NCI-H69 (cell line): ENCODE results near the gene FHIP2A.

Source experiments
- DNase-seq: peaks from one replicate; lab custom pipeline; 2025; lab: John Stamatoyannopoulos, UW

FHIP2A gene

GRCh38 chr10:114857922-114858629 is 36.5 kb downstream of the FHIP2A start:
- DNase-seq = no peak

GRCh38 chr10:114859222-114859621 is 37.6 kb downstream of the FHIP2A start:
- no peak for DNase-seq

DNA sequence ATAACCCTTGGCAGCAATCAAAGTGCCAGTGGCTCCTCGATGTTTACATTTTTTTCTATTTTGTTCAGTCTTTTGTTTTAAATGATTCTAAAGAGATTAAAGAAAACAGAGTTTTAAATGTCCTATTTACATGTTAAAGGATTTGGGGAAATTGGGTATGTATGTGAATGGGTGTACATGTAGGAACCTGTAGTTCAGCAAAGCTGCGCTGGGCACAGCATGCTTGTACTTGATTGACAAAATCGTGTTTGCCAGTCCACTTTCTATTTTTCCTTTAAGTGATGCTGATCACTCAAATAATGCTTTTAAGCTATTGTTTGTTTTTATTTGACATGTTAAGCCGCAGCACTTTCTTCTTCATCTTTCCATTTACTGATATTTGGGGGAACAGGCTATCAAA is 40.9 kb downstream of the FHIP2A start:
- DNase-seq = no peak

- no peak for DNase-seq
Measured at GRCh38 chr10:114867365-114867764, 45.8 kb downstream of the FHIP2A start.

- DNase-seq = no peak
Measured at GRCh38 chr10:114868870-114869519, 47.4 kb downstream of the FHIP2A start.

DNA sequence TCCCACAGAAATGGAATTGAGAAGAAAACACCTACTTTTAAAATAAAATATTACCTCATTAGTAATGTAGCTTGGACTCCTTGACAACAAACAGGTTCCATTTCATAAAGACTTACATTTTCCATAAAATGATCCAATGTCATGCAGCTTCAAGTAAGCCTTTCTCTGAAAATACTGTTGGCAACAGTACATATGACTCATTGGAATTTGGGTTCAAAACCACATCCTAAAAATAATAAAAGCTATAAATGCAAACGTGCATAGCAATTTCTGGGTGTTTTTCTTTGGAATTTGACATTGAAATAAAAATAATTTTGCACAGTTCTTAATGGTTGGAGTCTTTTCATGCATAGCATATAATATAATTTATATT is 47.9 kb downstream of the FHIP2A start:
- DNase-seq = no peak

DNA sequence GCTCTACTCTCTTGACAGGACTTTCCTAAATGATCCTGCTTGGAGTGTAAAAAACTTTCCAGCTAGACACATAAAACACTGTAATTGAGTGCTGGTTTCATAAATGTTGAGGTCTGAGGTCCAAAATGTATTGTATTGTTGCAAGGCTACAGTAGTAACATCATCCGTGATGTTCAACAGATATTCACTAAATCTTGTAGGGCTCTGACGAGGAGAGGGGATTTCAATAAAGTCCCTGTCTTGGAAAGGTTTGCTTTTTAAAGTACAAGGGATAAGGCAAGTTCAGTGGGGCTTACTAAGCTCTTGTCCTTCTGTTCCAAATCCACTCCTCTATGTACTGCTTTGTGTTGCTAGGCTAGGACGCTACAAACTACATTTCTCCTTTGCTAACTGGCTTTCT is 48.9 kb downstream of the FHIP2A start:
- DNase-seq = no peak

- no peak for DNase-seq
Measured at GRCh38 chr10:114871379-114871778, 49.8 kb downstream of the FHIP2A start.
